Measurements from ENCODE around the gene CSTB. TPM values are rescaled to one million over a fixed set of nuclear protein-coding genes. Genes with fewer than 3 reads are reported as not detected.

CSTB gene
- polyA plus RNA-seq, 3 donors from 2014 or later: 37.9 to 63.0 (median 52.2) TPM

DNA sequence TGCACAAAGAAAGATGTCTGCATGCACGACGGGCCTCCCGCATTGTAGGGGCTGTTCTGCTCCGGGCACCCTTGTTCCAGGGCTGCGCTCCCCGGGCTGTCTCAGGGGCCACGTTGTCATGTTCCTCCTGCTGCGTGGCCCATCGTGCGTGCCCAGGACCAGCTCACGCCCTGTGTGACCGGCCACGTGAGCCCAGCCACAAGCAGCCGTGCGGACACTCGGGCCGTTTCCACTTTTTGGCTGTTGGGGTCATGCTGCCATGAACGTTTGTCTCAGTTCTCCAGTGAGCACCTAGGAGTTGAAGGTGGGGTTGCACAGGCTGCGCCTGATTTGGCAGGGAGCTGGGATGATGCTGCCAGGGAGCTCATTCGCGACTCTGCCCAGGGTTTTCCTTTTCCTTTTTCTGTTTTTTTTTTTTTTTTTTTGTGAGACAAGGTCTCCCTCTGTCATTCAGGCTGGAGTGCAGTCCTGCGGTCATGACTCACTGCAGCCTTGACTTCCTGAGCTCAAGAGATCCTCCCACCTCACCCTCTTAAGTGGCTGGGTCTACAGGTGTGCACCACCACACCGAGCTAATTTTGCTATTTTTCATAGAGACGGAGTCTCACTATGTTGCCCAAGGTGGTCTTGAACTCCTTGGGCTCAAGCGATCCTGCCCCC lies 39.8 kb downstream of the CSTB start:
- Mint-ChIP-seq H3K36me3 (no peaks in the 10 kb centered on the region), H3K9me3 (peaks cover 0 to 2% (median 0%) of the 10 kb centered on the region in 6 donors), H3K4me3 (no peak overlapping the region), H3K27me3 (ENCODE audit: low read depth in 3 of 3) (peaks cover 2 to 15% (median 3%) of the 10 kb centered on the region in 3 donors), H3K27ac (no peak overlapping the region), H3K4me1 (peaks cover 16 to 26% of the 10 kb centered on the region in 2 donors)
- DNase-seq: no peak

DNA sequence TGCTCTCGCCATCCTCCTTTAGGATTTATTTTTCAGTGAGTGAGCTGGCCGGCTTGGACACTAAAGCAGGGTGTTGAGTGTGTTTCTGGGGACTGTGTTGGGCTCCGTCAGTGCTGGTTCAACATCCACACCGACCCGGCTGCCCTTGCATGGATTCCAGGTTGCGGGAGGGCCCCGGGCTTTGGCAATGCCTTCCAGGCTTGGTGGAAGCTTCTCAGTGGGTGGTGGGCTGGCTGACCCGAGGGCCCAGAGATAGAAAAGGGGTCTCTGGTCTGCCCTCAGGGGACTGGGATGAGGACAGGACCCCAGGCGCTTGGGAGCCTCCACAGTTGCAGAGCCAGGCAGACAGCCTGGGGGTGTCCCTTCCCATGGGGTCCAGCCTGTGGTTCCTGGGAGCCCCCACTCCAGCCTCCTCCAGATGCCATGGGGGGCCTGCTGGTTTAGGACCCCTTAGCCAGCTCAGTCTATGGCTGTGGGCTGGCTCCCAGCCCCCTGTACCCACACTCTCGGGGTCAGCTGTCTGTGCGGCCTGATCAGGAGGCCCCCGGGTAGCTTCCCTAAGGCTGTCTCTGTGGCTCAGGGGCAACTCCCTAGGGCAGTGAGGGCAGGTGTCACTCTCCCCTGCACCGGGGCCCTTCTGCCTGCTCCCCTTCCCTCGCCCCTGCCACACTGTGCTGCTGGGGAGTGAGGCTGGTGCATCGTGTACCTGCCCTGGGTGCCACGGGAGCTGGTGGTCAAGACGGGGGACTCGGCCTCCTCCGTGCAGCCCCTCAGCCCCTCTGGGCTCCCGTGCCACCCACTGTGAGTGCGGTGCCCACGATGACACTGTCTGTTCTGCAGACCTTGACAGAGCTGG lies 40.6 kb downstream of the CSTB start:
- Mint-ChIP-seq H3K9me3 (peaks cover 0 to 2% (median 0%) of the 10 kb centered on the region in 6 donors), H3K4me1 (peaks cover 20 to 26% of the 10 kb centered on the region in 2 donors), H3K27me3 (ENCODE audit: low read depth in 3 of 3) (peaks cover 2 to 12% (median 3%) of the 10 kb centered on the region in 3 donors), H3K27ac (no peak overlapping the region), H3K4me3 (no peak overlapping the region), H3K36me3 (no peaks in the 10 kb centered on the region)
- DNase-seq: no peak

DNA sequence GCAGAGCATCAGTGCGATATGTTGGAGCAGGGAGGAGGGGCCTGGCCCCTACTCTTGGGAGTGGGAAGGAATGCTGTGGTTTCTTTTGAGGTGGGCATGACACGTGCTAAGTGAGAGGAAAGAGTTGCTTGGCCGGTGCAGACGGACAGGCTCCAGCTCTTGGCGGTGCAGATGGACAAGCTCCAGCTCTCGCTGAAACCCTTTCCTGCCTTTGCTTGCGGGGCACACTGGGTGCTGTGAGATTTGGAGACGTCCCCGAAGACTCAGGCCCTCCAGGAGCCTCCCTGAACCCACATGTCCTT lies 41.2 kb downstream of the CSTB start:
- no peak overlapping the region for H3K4me3 Mint-ChIP-seq
- peaks cover 2 to 7% (median 3%) of the 10 kb centered on the region in 3 donors for H3K27me3 Mint-ChIP-seq (ENCODE audit: low read depth in 3 of 3)
- H3K9me3 Mint-ChIP-seq: peaks cover 0 to 2% (median 0%) of the 10 kb centered on the region in 6 donors
- DNase-seq: no peak
- H3K27ac Mint-ChIP-seq: no peak overlapping the region
- peaks cover 20 to 29% of the 10 kb centered on the region in 2 donors for H3K4me1 Mint-ChIP-seq
- no peaks in the 10 kb centered on the region for H3K36me3 Mint-ChIP-seq

DNA sequence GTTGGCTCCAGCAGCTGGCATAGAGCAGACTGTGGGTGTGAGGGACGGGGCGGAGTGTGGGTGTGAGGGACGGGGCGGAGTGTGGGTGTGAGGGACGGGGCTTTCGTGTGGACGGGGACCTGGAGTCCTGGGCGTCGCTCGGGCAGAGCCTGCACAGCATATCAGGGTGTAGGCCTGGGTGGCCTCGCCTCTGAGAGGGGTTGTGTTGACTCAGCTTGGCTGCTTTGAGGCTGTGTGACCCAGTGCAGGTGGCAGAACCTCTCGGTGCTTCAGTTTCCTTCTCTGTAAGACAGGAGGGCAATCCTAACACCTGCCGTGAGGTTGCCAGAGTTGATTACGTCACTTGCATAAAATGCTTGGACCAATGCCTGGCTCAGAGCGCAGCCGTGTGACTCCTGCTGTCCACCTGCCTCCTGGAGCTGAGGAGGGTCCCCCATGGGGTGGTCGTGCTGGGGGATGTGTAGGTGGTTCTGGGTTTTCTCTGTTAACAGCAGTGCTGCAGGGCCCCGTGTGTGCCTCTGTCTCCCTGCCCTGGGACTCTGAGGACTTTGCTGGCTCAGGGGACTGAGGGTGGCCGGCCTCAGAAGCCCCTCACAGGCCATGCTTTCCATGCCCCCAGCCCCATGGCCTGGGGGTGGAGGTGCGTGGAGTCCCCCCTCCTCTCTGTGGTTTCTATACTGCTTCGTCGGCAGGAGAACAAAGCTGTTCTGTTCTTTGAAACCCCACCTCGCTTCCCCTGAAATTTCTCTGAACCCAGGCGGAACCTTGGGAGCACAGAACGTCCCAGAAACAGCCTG lies 41.8 kb downstream of the CSTB start:
- DNase-seq: no peak
- peaks cover 0 to 2% (median 0%) of the 10 kb centered on the region in 6 donors for H3K9me3 Mint-ChIP-seq
- peak overlapping the region in 2 of 6 donors; percentile 74 to 85 for H3K27ac Mint-ChIP-seq
- H3K27me3 Mint-ChIP-seq (ENCODE audit: low read depth in 3 of 3): peaks cover 3 to 6% (median 5%) of the 10 kb centered on the region in 3 donors
- peaks cover 22 to 32% of the 10 kb centered on the region in 2 donors for H3K4me1 Mint-ChIP-seq
- H3K36me3 Mint-ChIP-seq: no peaks in the 10 kb centered on the region
- H3K4me3 Mint-ChIP-seq: peak overlapping the region in 2 of 5 donors; percentile 63 to 75

GRCh38 chr21:43733529-43734071 lies 42.5 kb downstream of the CSTB start:
- peaks cover 26 to 34% of the 10 kb centered on the region in 2 donors for H3K4me1 Mint-ChIP-seq
- DNase-seq: no peak
- H3K9me3 Mint-ChIP-seq: peaks cover 0 to 2% (median 0%) of the 10 kb centered on the region in 6 donors
- H3K27me3 Mint-ChIP-seq (ENCODE audit: low read depth in 3 of 3): peaks cover 5 to 8% (median 6%) of the 10 kb centered on the region in 3 donors
- H3K27ac Mint-ChIP-seq: peak overlapping the region in 3 of 6 donors; percentile 70 to 85 (median 74)
- H3K36me3 Mint-ChIP-seq: no peaks in the 10 kb centered on the region
- H3K4me3 Mint-ChIP-seq: peak overlapping the region in 2 of 5 donors; percentile 63 to 75

DNA sequence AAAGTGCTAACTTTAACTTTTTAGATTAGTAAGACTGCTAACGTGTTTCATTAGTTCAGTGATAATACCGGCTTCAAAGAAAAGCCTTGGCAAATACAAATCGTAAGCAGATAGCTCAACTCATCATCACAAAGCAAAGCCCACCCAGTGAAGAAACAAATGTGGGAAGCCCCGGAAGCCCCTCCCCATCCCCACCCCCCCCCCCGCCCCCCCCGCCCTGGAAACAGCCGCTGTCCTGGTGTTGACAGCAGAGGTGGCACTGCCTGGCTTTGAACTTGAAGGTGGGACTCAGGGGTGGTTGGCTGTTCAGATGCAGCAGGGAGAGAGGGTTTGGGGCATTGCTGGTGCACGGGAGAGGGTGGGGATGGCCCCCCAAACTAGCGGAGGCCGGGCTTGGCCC lies 43.0 kb downstream of the CSTB start:
- Mint-ChIP-seq H3K36me3 (no peaks in the 10 kb centered on the region), H3K27ac (peak overlapping the region in 4 of 6 donors; percentile 40 to 85 (median 66)), H3K4me1 (peaks cover 31 to 40% of the 10 kb centered on the region in 2 donors), H3K27me3 (ENCODE audit: low read depth in 3 of 3) (peaks cover 10 to 14% (median 11%) of the 10 kb centered on the region in 3 donors), H3K9me3 (peaks cover 0 to 2% (median 0%) of the 10 kb centered on the region in 6 donors), H3K4me3 (peak overlapping the region in 2 of 5 donors; percentile 56 to 63)
- DNase-seq: no peak

- no peaks in the 10 kb centered on the region for H3K36me3 Mint-ChIP-seq
- no peak overlapping the region for H3K4me3 Mint-ChIP-seq
- H3K4me1 Mint-ChIP-seq: peaks cover 41 to 49% of the 10 kb centered on the region in 2 donors
- peaks cover 0 to 2% (median 0%) of the 10 kb centered on the region in 6 donors for H3K9me3 Mint-ChIP-seq
- H3K27ac Mint-ChIP-seq: peak overlapping the region in 5 of 6 donors; percentile 24 to 79 (median 66)
- peaks cover 10 to 16% (median 11%) of the 10 kb centered on the region in 3 donors for H3K27me3 Mint-ChIP-seq (ENCODE audit: low read depth in 3 of 3)
- DNase-seq: no peak
These were observed 44.0 kb downstream of the CSTB start for GRCh38 chr21:43731891-43732711.

DNA sequence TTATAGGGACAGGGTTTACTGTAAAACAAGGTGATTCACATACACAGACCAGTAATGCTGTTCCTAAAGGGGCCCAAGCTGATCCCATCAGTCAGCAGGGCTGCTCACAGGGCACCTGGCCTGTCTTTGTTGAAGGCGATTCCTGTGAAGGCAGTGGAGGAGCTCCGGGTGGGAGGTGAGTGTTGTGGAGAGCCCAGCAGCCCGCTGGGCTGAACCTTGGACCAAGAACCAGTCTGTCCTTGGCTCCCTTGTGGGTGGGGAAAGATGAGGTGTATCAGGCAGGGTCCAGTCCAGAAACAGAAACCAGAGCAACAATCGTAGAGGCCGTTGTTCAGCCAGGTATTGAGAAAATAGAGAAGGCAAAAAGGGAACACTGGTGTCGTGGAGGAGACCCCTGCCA lies 44.6 kb downstream of the CSTB start:
- no peak for DNase-seq
- Mint-ChIP-seq H3K4me1 (peaks cover 47 to 56% of the 10 kb centered on the region in 2 donors), H3K4me3 (no peak overlapping the region), H3K27ac (peak overlapping the region; percentile 39 to 84 (median 80)), H3K27me3 (ENCODE audit: low read depth in 3 of 3) (peaks cover 10 to 16% (median 11%) of the 10 kb centered on the region in 3 donors), H3K36me3 (no peaks in the 10 kb centered on the region), H3K9me3 (peaks cover 0 to 2% (median 0%) of the 10 kb centered on the region in 6 donors)

- Mint-ChIP-seq H3K4me1 (peaks cover 50 to 53% of the 10 kb centered on the region in 2 donors), H3K9me3 (peaks cover 0 to 2% (median 0%) of the 10 kb centered on the region in 6 donors), H3K36me3 (peaks cover 0 to 3% (median 0%) of the 10 kb centered on the region in 3 donors), H3K4me3 (peak overlapping the region; percentile 84 to 90 (median 87)), H3K27me3 (ENCODE audit: low read depth in 3 of 3) (peaks cover 10 to 16% (median 14%) of the 10 kb centered on the region in 3 donors), H3K27ac (peak overlapping the region; percentile 79 to 96 (median 94))
- peak; percentile 85 to 89 (median 87) for DNase-seq
These were observed 47.4 kb downstream of the CSTB start for GRCh38 chr21:43728467-43729390.

GRCh38 chr21:43728154-43728466 lies 48.0 kb downstream of the CSTB start:
- peaks cover 10 to 14% (median 14%) of the 10 kb centered on the region in 3 donors for H3K27me3 Mint-ChIP-seq (ENCODE audit: low read depth in 3 of 3)
- no peak for DNase-seq
- peaks cover 0 to 3% (median 0%) of the 10 kb centered on the region in 3 donors for H3K36me3 Mint-ChIP-seq
- peak overlapping the region; percentile 84 to 90 (median 87) for H3K4me3 Mint-ChIP-seq
- peaks cover 47 to 50% of the 10 kb centered on the region in 2 donors for H3K4me1 Mint-ChIP-seq
- no peaks in the 10 kb centered on the region for H3K9me3 Mint-ChIP-seq
- H3K27ac Mint-ChIP-seq: peak overlapping the region; percentile 78 to 96 (median 94)

DNA sequence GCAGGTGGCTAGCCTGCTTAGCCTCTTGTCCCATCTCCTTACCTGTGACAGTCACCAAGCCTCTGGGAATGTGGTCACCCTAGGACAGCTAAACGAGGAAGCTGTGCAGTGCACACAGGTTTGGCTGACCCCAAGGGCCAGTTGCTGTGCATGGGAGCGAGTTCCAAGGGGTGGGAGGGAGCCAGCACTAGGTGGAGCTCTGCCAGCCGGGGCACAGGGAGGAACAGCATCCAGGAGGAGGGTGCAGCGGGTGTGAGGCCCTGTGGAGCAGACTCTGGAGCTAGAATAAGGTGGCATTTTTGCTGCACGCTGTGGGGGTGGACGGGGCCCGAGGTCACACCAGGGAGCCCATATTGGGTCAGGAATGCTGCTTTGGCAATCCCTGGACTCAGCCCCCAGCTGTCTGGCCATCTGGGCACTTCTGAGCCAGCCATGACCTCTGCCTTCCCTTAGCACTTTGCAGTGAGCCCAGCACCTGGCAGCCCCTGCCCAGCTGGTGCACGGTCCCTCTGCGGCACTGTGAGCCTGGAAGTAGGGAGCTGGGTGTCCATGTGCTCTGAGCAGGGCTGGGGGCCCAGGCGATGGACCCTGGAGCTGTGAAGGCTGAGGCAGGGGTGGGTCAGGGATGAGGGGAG lies 48.5 kb downstream of the CSTB start:
- Mint-ChIP-seq H3K4me1 (peaks cover 47% of the 10 kb centered on the region in 2 donors), H3K4me3 (peak overlapping the region; percentile 84 to 90 (median 87)), H3K27ac (peak overlapping the region in 5 of 6 donors; percentile 92 to 96 (median 94)), H3K36me3 (peaks cover 0 to 3% (median 0%) of the 10 kb centered on the region in 3 donors), H3K27me3 (ENCODE audit: low read depth in 3 of 3) (peaks cover 10 to 14% (median 14%) of the 10 kb centered on the region in 3 donors), H3K9me3 (no peaks in the 10 kb centered on the region)
- DNase-seq: no peak

All from immature natural killer cell (primary cell).